Ovary (tissue), 9 donors: ENCODE data around the gene SNX32. TPM values are rescaled to one million over a fixed set of nuclear protein-coding genes. Genes with fewer than 3 reads are reported as not detected.

Source experiments
- DNase-seq, 5 donors: peaks; one replicate each; pipeline ENCODE4 v3.0.0-alpha.2; 2019 to 2020
- H3K27ac ChIP-seq, 2 donors: fragments of 200-600 bp; one replicate each; pipeline versions ENCODE4 v1.5.1 to v1.8.0; 2019 to 2022
- H3K27me3 ChIP-seq: fragments of 200-600 bp; one replicate; pipeline ENCODE4 v1.8.0; 2022
- H3K36me3 ChIP-seq: fragments of 200-600 bp; sonication (generic); one replicate; pipeline ENCODE4 v1.5.1; 2019
- H3K4me1 ChIP-seq: one replicate; pipeline ENCODE4 v1.8.1; 2013; ENCODE audit warnings: mild to moderate bottlenecking, moderate library complexity; ENCODE audit not compliant: insufficient read depth
- H3K4me3 ChIP-seq: fragments of 200-600 bp; sonication (generic); one replicate; pipeline ENCODE4 v1.5.1; 2017
- H3K9me3 ChIP-seq, 2 donors: fragments of 200-600 bp in 1 of 2; sonication (generic) in 1 of 2; one replicate each; pipeline versions ENCODE4 v1.5.1 to v1.8.1; 2013 to 2019; ENCODE audit warnings: mild to moderate bottlenecking in 1 of 2, moderate library complexity in 1 of 2
- CTCF ChIP-seq, 3 donors: fragments of 450-650 bp in 2 of 3; fragments of 200-600 bp in 1 of 3; IDR thresholded peaks; one replicate each; pipeline versions ENCODE4 v1.5.1 to v1.8.0; 2016 to 2022; ENCODE audit warnings: antibody characterized with exemption in 3 of 3, mild to moderate bottlenecking in 1 of 3
- EP300 ChIP-seq: sonication (generic); formaldehyde crosslinking; IDR thresholded peaks from one replicate; pipeline ENCODE4 v1.6.1; 2017; ENCODE audit warnings: antibody characterized with exemption
- POLR2A ChIP-seq: fragments of 450-650 bp; IDR thresholded peaks from one replicate; pipeline ENCODE4 v1.6.1; 2017; ENCODE audit warnings: antibody characterized with exemption, mild to moderate bottlenecking, moderate library complexity
- WGBS, 3 donors: extraction: QIAGEN DNeasy Blood & Tissue Kit in 1 of 3; methylation state at CpG; one replicate each; pipeline versions ENCODE4 v1.1.5 to v1.1.7; 2013 to 2017; 5-methylcytosine and 5-hydroxymethylcytosine counted together
- intact Hi-C, 4 donors: fragments of 100-400 bp; cut with DNase I; formaldehyde crosslinking; loops; one replicate each; pipeline versions ENCODE4 v1.11.0 to v1.15.1; 2022 to 2023
- polyA plus RNA-seq, 2 donors: library from polyadenylated mRNA; stranded (reverse); fragments of 200-250 nt in 1 of 2; fragments of 350-450 nt in 1 of 2; fragmentation: Illumina TruSeq in 1 of 2; extraction: RNeasy Lipid Tissue Mini Kit (QIAGEN cat#74804) in 1 of 2; gene quantifications; one replicate each; pipeline ENCODE4 v1.2.3, GENCODE V29; 2013 to 2014
- total RNA-seq, 7 donors: library from RNA; depleted of rRNA in 2 of 7; stranded (reverse); fragments of >200 nt in 2 of 7; fragmentation: NEBNext Ultra II Directional in 3 of 7; extraction: Animal tissue kit (Norgen Biotek cat#: 25700) in 3 of 7; gene quantifications; one replicate each; pipeline versions ENCODE4 v1.1.0 to v1.2.4, GENCODE V29; 2016 to 2023
- donor health status: DM: no; HTN: no; CAD: no; lungs with moderate emphysema.
- donor health status: DM: no; HTN: no; CAD: no.
- donor health status: Bipolar disorder and iron deficiency.
- donor health status: DM: yes; HTN: yes; CAD: no.
- donor health status: DM: no; HTN: no; CAD: no.
- donor health status: DM: yes; HTN: yes; CAD: no.

SNX32 gene
- total and polyA plus RNA-seq, 9 donors: 0.40 to 3.0 (median 1.3) TPM; not detected in 1

DNA sequence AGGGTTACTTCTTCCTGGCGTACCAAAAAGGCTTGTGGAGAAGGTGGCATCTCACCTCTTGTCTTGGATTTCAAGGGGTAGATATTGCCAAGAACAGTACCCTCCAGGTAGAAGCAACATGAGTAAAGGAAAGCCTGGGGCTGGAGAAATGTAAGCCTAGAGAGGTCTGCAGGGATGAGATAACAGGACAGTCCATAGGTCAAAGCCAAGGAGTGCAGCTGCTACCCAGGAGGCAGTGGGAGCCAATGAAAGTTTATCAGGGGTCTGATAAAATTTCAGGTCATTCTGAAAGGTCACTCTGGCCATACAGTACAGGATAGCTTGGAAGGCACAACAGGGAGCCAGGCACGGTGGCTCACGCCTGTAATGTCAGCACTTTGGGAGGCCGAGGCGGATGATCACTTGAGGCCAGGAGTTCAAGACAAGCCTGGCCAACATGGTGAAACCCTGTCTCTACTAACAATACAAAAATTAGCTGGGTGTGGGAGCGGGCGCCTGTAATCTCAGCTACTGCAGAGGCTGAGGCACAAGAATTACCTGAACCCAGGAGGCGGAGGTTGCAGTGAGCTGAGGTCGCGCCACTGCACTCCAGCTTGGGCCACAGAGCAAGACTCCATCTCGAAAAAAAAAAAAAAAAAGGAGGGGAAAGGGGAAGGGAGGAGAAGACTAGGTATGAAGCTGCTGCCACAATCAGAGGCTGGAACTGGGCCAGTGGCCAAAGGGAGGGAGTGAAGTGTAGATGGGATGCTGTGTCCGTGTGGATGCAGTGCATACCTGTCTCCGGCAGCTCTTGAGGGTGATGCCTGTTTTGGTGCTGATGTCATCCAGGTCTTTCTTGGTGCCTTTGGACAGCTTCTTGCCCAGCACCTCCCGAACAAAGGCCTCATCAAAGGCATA, 53.3 kb downstream of the SNX32 start:
- DNase-seq: peak in 4 of 5 donors; percentile 34 to 71 (median 61)
- Histone ChIP-seq H3K36me3 (no peaks in the 10 kb centered on the region), H3K27ac (peak overlapping the region in 1 of 2 donors; percentile 95), H3K27me3 (no peaks in the 10 kb centered on the region), H3K4me3 (peak overlapping the region; percentile 55), H3K9me3 (no peaks in the 10 kb centered on the region), H3K4me1 (peaks cover 11% of the 10 kb centered on the region)
- no peak for TF ChIP-seq POLR2A
- TF ChIP-seq EP300: no peak
- TF ChIP-seq CTCF (IDR thresholded peaks at IDR 0.05): no peak
- 71 to 73% (median 71%) methylated on average over 14 of the region's 14 CpGs for WGBS, 3 donors
- intact Hi-C loops: loop anchor here in 2 of 4 donors (5.0 to 10.0 kb wide), 3 partner anchors 75 to 1228 kb away; partner anchors contain the start of genes SART1 (in 2 of the 2) and KDM2A (in 1 of the 2)

- DNase-seq: peak in 1 of 5 donors; percentile 42
- TF ChIP-seq CTCF (IDR thresholded peaks at IDR 0.05) (no peak), POLR2A (no peak)
- Histone ChIP-seq H3K27ac (peak overlapping the region; percentile 60 to 95), H3K9me3 (no peaks in the 10 kb centered on the region), H3K4me1 (peaks cover 17% of the 10 kb centered on the region), H3K4me3 (peak overlapping the region; percentile 55), H3K36me3 (no peaks in the 10 kb centered on the region), H3K27me3 (no peaks in the 10 kb centered on the region)
- 2 to 4% (median 3%) methylated on average over 18 to 23 of the region's 23 CpGs for WGBS, 3 donors
- intact Hi-C loops: loop anchor here in 2 of 4 donors (2.0 to 10.0 kb wide), 4 partner anchors 31 to 1227 kb away; partner anchors contain the start of genes SART1 (in 2 of the 2), C11orf68 (in 1 of the 2), DRAP1 (in 1 of the 2) and KDM2A (in 1 of the 2)
Observed at GRCh38 chr11:65887723-65888162, 54.0 kb downstream of the SNX32 start.

- Histone ChIP-seq H3K9me3 (no peaks in the 10 kb centered on the region), H3K27ac (peak within 1 kb of the TSS; percentile 91 to 95), H3K27me3 (no peaks in the 10 kb centered on the region), H3K36me3 (no peaks in the 10 kb centered on the region), H3K4me1 (peaks cover 21% of the 10 kb centered on the region), H3K4me3 (peak within 1 kb of the TSS; percentile 55)
- DNase-seq: peak; percentile 98
- WGBS, 3 donors: 1% methylated on average over 55 to 57 of the region's 57 CpGs
- no peak for TF ChIP-seq EP300
- peak; percentile 91 to 99 (median 98) for TF ChIP-seq CTCF (IDR thresholded peaks at IDR 0.05)
- TF ChIP-seq POLR2A: peak; percentile 92
- intact Hi-C loops: loop anchor here in 2 of 4 donors (2.0 to 10.0 kb wide), 4 partner anchors 31 to 1227 kb away; partner anchors contain the start of genes SART1 (in 2 of the 2), C11orf68 (in 1 of the 2), DRAP1 (in 1 of the 2) and KDM2A (in 1 of the 2)
Observed at GRCh38 chr11:65888163-65888814, 54.5 kb downstream of the SNX32 start, which contains the start of gene FIBP. FIBP (minus strand) TSS chr11:65888471; CDS start chr11:65888418, 53 bp downstream.
